ENCODE measurements around the gene TRAPPC3.

TRAPPC3 gene

GRCh38 chr1:36097693-36098585, 51.3 kb downstream of the TRAPPC3 start:
- no peak for DNase-seq

- DNase-seq: peak in 1 of 2 donors; percentile 21
Observed at GRCh38 chr1:36096500-36097432, 52.5 kb downstream of the TRAPPC3 start.

GRCh38 chr1:36095760-36096405, 53.4 kb downstream of the TRAPPC3 start:
- no peak for DNase-seq

GRCh38 chr1:36094621-36095061, 54.6 kb downstream of the TRAPPC3 start:
- DNase-seq: no peak

- DNase-seq: no peak
Observed at GRCh38 chr1:36093929-36094328, 55.4 kb downstream of the TRAPPC3 start.

GRCh38 chr1:36093226-36093625, 56.1 kb downstream of the TRAPPC3 start:
- no peak for DNase-seq

GRCh38 chr1:36092798-36093185, 56.5 kb downstream of the TRAPPC3 start:
- DNase-seq: peak in 1 of 2 donors; percentile 16

- DNase-seq: peak in 1 of 2 donors; percentile 12
Observed at GRCh38 chr1:36092166-36092797, 57.0 kb downstream of the TRAPPC3 start.

- peak in 1 of 2 donors; percentile 16 for DNase-seq
Observed at GRCh38 chr1:36091698-36092097, 57.6 kb downstream of the TRAPPC3 start.

GRCh38 chr1:36091141-36091540, 58.1 kb downstream of the TRAPPC3 start:
- DNase-seq: peak in 1 of 2 donors; percentile 9

- DNase-seq: peak in 1 of 2 donors; percentile 16
Observed at GRCh38 chr1:36089393-36090121, 59.7 kb downstream of the TRAPPC3 start.

GRCh38 chr1:36088577-36089392, 60.5 kb downstream of the TRAPPC3 start, which contains the start of gene ADPRS:
ADPRS (plus strand) TSS chr1:36088892; CDS start chr1:36088905, 13 bp downstream.
- peak; percentile 93 for DNase-seq

GRCh38 chr1:36088265-36088576, 61.1 kb downstream of the TRAPPC3 start:
- DNase-seq: no peak

GRCh38 chr1:36087233-36088123, 61.8 kb downstream of the TRAPPC3 start:
- DNase-seq: no peak
